GM19238 (cell line): Measurements from ENCODE around the gene RCBTB1.

Source experiments
- DNase-seq: peaks from one replicate; pipeline ENCODE4 v3.0.0; 2011; ENCODE audit warnings: low spot score; ENCODE audit not compliant: insufficient read length

The RCBTB1 gene

GRCh38 chr13:49561062-49561410 lies 24.3 kb downstream of the RCBTB1 start:
- DNase-seq = no peak

- DNase-seq = no peak
Measured at GRCh38 chr13:49560270-49561061, 24.9 kb downstream of the RCBTB1 start.

GRCh38 chr13:49559006-49559405 lies 26.4 kb downstream of the RCBTB1 start:
- no peak for DNase-seq

- no peak for DNase-seq
Measured at GRCh38 chr13:49554387-49554786, 31.0 kb downstream of the RCBTB1 start.

GRCh38 chr13:49553888-49554287 lies 31.5 kb downstream of the RCBTB1 start:
- DNase-seq = no peak

- no peak for DNase-seq
Measured at GRCh38 chr13:49550942-49551644, 34.3 kb downstream of the RCBTB1 start.

GRCh38 chr13:49549289-49549688 lies 36.1 kb downstream of the RCBTB1 start:
- DNase-seq = no peak

GRCh38 chr13:49546561-49546960 lies 38.8 kb downstream of the RCBTB1 start:
- no peak for DNase-seq

GRCh38 chr13:49545661-49546060 lies 39.7 kb downstream of the RCBTB1 start:
- DNase-seq = no peak

GRCh38 chr13:49543656-49544055 lies 41.7 kb downstream of the RCBTB1 start:
- DNase-seq = no peak

- DNase-seq = no peak
Measured at GRCh38 chr13:49540552-49540951, 44.8 kb downstream of the RCBTB1 start.

GRCh38 chr13:49539746-49540145 lies 45.6 kb downstream of the RCBTB1 start:
- DNase-seq = no peak

GRCh38 chr13:49539313-49539712 lies 46.0 kb downstream of the RCBTB1 start:
- no peak for DNase-seq

GRCh38 chr13:49538404-49538803 lies 47.0 kb downstream of the RCBTB1 start:
- no peak for DNase-seq

- DNase-seq = no peak
Measured at GRCh38 chr13:49536144-49536873, 49.0 kb downstream of the RCBTB1 start.

- DNase-seq = no peak
Measured at GRCh38 chr13:49533591-49534269, 51.6 kb downstream of the RCBTB1 start.

- no peak for DNase-seq
Measured at GRCh38 chr13:49533011-49533410, 52.3 kb downstream of the RCBTB1 start.

GRCh38 chr13:49532593-49532992 lies 52.8 kb downstream of the RCBTB1 start:
- DNase-seq = no peak

- DNase-seq = no peak
Measured at GRCh38 chr13:49530457-49530856, 54.9 kb downstream of the RCBTB1 start.

GRCh38 chr13:49528161-49528560 lies 57.2 kb downstream of the RCBTB1 start:
- no peak for DNase-seq

GRCh38 chr13:49527123-49527522 lies 58.2 kb downstream of the RCBTB1 start:
- DNase-seq = no peak
